HAP-1 (cell line): ENCODE results near the gene FOLR3.
"Not testable (repeated sequence)": the region's sequence is repeated elsewhere in the genome, so short reads cannot be mapped to it uniquely, and the experiment has no call there.

Experiments
- DNase-seq, 2 experiments: peaks; one replicate each; pipeline ENCODE4 v3.0.0-alpha.2; 2016 to 2020; ENCODE audit warnings: low spot score in 2 of 2
- H3K27me3 ChIP-seq: fragments of 250-450 bp; sonication (Bioruptor Pico); 2 replicates; pipeline ENCODE4 v1.5.1; 2020; ENCODE audit warnings: low read depth, mild to moderate bottlenecking, moderate library complexity
- H3K36me3 ChIP-seq: fragments of 250-450 bp; sonication (Bioruptor Pico); replicated peaks from 2 replicates; pipeline ENCODE4 v1.5.1; 2020; ENCODE audit warnings: mild to moderate bottlenecking
- H3K4me1 ChIP-seq: fragments of 250-450 bp; sonication (Bioruptor Pico); 2 replicates; pipeline ENCODE4 v1.5.1; 2020; ENCODE audit warnings: mild to moderate bottlenecking
- H3K4me3 ChIP-seq: fragments of 250-450 bp; sonication (Bioruptor Pico); 2 replicates; pipeline ENCODE4 v1.5.1; 2020; ENCODE audit warnings: mild to moderate bottlenecking, moderate library complexity
- H3K9me3 ChIP-seq: fragments of 250-450 bp; sonication (Bioruptor Pico); 2 replicates; pipeline ENCODE4 v1.5.1; 2020; ENCODE audit warnings: mild to moderate bottlenecking, moderate library complexity
- in situ Hi-C: fragments of 300-500 bp; cut with MboI; formaldehyde crosslinking; loops from 3 replicates; pipeline ENCODE4 v1.14.3; 2020; ENCODE audit warnings: low sequenced_read_pairs, inconsistent platforms, mixed read lengths

FOLR3 gene

DNA sequence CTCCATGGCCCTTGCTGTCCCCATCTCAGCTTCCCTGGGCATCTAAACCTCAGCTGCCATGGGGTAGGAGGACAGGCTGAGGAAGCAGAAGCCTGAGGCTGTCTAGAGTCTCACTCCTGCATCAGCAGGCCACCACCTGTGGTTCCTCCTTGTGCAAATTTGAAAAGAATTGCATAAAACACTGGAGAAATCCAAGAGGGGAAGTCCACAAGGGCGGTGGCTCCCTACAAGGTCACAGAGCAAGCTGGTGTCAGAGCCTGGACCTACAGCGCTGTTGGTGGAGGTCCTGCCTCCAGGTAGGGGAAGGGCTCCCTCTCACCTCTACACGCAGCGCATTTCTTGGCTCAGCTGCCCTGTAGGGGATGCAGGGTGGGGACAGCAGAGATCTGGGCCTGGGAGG is at the start of gene FOLR3:
FOLR3 (plus strand) TSS at position 253 of the 400 bp plus-strand sequence. CDS start 228 bp downstream, outside the sequence.
- H3K27me3 ChIP-seq, H3K36me3 ChIP-seq, H3K4me3 ChIP-seq, H3K4me1 ChIP-seq, in situ Hi-C loops, H3K9me3 ChIP-seq, DNase-seq: not testable (repeated sequence)

GRCh38 chr11:72088076-72088808 is 47.3 kb upstream of the FOLR3 start:
- Histone ChIP-seq H3K27me3 (no peaks in the 10 kb centered on the region), H3K36me3 (peaks cover 21% of the 10 kb centered on the region), H3K4me3 (no peak overlapping the region), H3K9me3 (no peaks in the 10 kb centered on the region), H3K4me1 (no peaks in the 10 kb centered on the region)
- no peak for DNase-seq
- in situ Hi-C loops, result no loop called here

- DNase-seq, result peak; percentile 68 to 84
- Histone ChIP-seq H3K9me3 (no peaks in the 10 kb centered on the region), H3K4me3 (no peak overlapping the region), H3K4me1 (no peaks in the 10 kb centered on the region), H3K27me3 (no peaks in the 10 kb centered on the region), H3K36me3 (peaks cover 35% of the 10 kb centered on the region)
- in situ Hi-C loops, result loop anchor here (5.0 kb wide), 1 partner anchor 64 kb away; no protein-coding TSS in a partner anchor
These were observed 44.2 kb upstream of the FOLR3 start for GRCh38 chr11:72091292-72091691.

DNA sequence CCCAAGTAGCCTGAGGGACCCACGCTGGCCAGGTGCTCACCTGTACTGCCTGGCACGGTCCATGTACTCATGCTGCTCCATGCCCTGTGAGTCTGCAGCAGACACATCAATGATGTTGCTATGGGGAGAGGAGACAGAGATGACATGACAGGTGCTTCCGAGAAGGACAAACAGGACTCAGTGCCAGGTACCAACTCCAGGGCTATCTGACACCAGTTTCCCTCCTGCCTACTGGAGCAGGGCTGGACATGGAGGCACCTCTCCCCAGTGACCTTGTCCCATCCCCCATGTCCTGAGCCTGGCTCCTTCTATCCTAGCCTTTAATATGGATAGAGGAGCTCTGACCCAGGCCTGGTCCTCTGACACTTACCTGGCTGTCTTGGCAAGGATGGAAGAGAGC is 36.8 kb upstream of the FOLR3 start:
- no peaks in the 10 kb centered on the region for H3K9me3 ChIP-seq
- no peak for DNase-seq
- H3K4me3 ChIP-seq, result no peak overlapping the region
- peaks cover 10% of the 10 kb centered on the region for H3K4me1 ChIP-seq
- in situ Hi-C loops, result no loop called here
- H3K36me3 ChIP-seq, result peaks cover 60% of the 10 kb centered on the region
- H3K27me3 ChIP-seq, result no peaks in the 10 kb centered on the region

DNA sequence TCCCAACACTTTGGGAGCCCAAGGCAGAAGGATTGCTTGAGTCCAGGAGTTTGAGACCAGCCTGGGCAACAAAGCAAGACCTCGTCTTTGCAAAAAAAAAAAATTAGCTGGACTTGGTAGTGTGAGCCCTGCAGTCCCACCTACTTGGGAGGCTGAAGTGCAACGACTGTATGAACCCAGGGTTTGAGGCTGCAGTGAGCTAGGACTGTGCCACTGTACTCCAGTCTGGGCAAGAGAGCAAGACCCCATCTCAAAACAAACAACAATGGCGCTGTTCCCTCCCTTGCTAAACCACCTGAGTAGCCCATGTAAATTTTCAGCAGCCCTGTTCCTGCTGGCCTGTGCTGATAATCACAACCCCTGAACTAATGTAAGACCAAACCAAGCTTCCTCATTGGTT is 35.5 kb upstream of the FOLR3 start:
- Histone ChIP-seq H3K4me3 (no peak overlapping the region), H3K9me3 (no peaks in the 10 kb centered on the region), H3K27me3 (no peaks in the 10 kb centered on the region), H3K4me1 (peaks cover 10% of the 10 kb centered on the region), H3K36me3 (peaks cover 53% of the 10 kb centered on the region)
- DNase-seq, result no peak
- in situ Hi-C loops, result no loop called here

DNA sequence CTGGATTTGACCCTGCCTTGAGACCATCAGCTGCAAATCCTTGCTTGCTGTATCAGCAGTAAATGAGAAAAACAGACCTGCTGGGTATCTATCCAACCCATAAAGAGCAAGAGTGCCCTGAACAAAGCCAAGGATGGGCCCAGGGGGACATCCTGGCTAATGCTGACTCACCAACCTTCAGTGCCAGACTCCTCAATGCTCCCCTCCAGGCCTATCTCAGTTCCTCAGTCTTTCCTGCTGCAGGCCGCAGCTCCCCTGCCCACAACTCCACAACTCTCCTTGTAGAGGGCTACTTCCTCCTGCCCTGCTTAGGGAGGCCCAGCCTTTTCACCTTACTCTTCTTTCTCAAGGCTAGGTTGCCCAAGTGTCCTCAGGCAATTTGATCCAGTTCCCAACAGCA is 35.1 kb upstream of the FOLR3 start:
- in situ Hi-C loops, result no loop called here
- Histone ChIP-seq H3K4me3 (no peak overlapping the region), H3K27me3 (no peaks in the 10 kb centered on the region), H3K4me1 (peaks cover 10% of the 10 kb centered on the region), H3K9me3 (no peaks in the 10 kb centered on the region), H3K36me3 (peaks cover 53% of the 10 kb centered on the region)
- no peak for DNase-seq

- Histone ChIP-seq H3K4me1 (peaks cover 10% of the 10 kb centered on the region), H3K9me3 (no peaks in the 10 kb centered on the region), H3K27me3 (no peaks in the 10 kb centered on the region), H3K4me3 (peak overlapping the region; percentile 99), H3K36me3 (peaks cover 38% of the 10 kb centered on the region)
- in situ Hi-C loops, result no loop called here
- DNase-seq, result no peak
These were observed 33.4 kb upstream of the FOLR3 start for GRCh38 chr11:72102162-72102561.

GRCh38 chr11:72102631-72102945 is 32.9 kb upstream of the FOLR3 start:
- peaks cover 33% of the 10 kb centered on the region for H3K36me3 ChIP-seq
- H3K27me3 ChIP-seq, result no peaks in the 10 kb centered on the region
- no peak for DNase-seq
- no peaks in the 10 kb centered on the region for H3K9me3 ChIP-seq
- H3K4me3 ChIP-seq, result peak overlapping the region; percentile 99
- in situ Hi-C loops, result no loop called here
- H3K4me1 ChIP-seq, result peaks cover 10% of the 10 kb centered on the region

- Histone ChIP-seq H3K9me3 (no peaks in the 10 kb centered on the region), H3K4me3 (peak within 1 kb of the TSS; percentile 99), H3K27me3 (no peaks in the 10 kb centered on the region), H3K4me1 (peaks cover 10% of the 10 kb centered on the region), H3K36me3 (peaks cover 28% of the 10 kb centered on the region)
- in situ Hi-C loops, result no loop called here
- DNase-seq, result peak; percentile 97 to 99
These were observed 32.4 kb upstream of the FOLR3 start, which contains the start of gene LAMTOR1 for GRCh38 chr11:72102946-72103753. Gene LAMTOR1, minus strand, starts transcription at chr11:72103297. Its CDS starts 73 bp downstream, at chr11:72103224.

GRCh38 chr11:72103754-72104167 is 31.8 kb upstream of the FOLR3 start:
- H3K4me3 ChIP-seq, result peak overlapping the region; percentile 99
- in situ Hi-C loops, result no loop called here
- H3K36me3 ChIP-seq, result peaks cover 22% of the 10 kb centered on the region
- no peaks in the 10 kb centered on the region for H3K9me3 ChIP-seq
- no peak for DNase-seq
- no peaks in the 10 kb centered on the region for H3K27me3 ChIP-seq
- peaks cover 10% of the 10 kb centered on the region for H3K4me1 ChIP-seq

DNA sequence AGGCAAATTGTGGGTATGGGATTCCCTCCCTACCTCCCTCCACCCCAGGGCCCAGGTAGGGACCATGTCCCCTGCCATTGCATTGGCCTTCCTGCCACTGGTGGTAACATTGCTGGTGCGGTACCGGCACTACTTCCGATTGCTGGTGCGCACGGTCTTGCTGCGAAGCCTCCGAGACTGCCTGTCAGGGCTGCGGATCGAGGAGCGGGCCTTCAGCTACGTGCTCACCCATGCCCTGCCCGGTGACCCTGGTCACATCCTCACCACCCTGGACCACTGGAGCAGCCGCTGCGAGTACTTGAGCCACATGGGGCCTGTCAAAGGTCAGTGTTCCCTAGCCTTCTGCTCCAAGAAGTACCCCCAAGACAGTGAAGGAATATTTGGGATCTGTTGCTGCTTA is 29.6 kb upstream of the FOLR3 start, which contains the start of gene TOMT:
TOMT (plus strand) TSS at position 37 of the 400 bp plus-strand sequence; CDS start at position 65, 28 bp downstream.
- Histone ChIP-seq H3K4me3 (no peak within 1 kb of the TSS), H3K27me3 (no peaks in the 10 kb centered on the region), H3K4me1 (peaks cover 10% of the 10 kb centered on the region), H3K36me3 (peaks cover 17% of the 10 kb centered on the region), H3K9me3 (no peaks in the 10 kb centered on the region)
- in situ Hi-C loops, result no loop called here
- no peak for DNase-seq

DNA sequence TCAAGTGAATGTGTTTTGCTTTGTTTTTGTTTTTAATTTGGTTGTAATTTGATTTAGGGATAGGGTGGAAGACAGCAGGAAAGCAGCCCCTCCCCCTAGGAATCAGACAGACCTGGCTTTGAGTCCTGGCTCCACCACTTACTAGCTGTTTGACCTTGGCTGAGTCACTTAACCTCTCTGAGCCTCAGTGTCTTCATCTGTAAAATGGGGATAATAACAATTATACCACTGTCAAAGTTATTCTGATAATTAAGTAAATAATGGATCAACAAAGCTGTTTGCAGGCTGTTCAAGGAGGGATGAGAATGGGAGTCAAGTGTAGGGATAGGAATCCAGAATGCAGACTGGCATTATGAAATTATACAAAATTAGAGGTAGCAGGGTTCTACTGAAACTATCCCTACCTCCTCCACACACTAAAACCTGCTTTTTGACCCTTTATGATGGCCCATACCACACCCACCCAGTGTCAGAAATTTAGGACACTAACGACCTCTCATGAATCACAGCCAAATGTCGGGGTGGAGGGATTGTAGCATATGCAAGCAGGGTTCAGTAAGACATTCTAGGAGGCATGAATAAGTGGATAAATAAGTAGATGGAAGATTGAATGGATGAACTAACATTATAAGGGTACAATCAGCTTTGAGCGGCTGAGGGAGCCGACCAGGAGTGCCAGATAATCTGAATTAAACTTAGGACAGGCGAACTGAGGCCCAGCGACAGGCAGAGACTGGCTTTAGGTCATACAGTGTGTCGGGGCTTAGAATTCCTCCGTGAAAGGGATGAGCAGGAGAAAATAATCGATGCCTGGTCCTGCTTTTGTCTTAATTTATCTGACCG is 24.0 kb upstream of the FOLR3 start:
- in situ Hi-C loops, result no loop called here
- peaks cover 10% of the 10 kb centered on the region for H3K4me1 ChIP-seq
- peaks cover 10% of the 10 kb centered on the region; the same call in 1 of the 2 replicates for H3K36me3 ChIP-seq
- H3K9me3 ChIP-seq, result no peaks in the 10 kb centered on the region; the same call in 1 of the 2 replicates
- no peaks in the 10 kb centered on the region for H3K27me3 ChIP-seq
- peak overlapping the region; percentile 73 for H3K4me3 ChIP-seq
- no peak for DNase-seq

DNA sequence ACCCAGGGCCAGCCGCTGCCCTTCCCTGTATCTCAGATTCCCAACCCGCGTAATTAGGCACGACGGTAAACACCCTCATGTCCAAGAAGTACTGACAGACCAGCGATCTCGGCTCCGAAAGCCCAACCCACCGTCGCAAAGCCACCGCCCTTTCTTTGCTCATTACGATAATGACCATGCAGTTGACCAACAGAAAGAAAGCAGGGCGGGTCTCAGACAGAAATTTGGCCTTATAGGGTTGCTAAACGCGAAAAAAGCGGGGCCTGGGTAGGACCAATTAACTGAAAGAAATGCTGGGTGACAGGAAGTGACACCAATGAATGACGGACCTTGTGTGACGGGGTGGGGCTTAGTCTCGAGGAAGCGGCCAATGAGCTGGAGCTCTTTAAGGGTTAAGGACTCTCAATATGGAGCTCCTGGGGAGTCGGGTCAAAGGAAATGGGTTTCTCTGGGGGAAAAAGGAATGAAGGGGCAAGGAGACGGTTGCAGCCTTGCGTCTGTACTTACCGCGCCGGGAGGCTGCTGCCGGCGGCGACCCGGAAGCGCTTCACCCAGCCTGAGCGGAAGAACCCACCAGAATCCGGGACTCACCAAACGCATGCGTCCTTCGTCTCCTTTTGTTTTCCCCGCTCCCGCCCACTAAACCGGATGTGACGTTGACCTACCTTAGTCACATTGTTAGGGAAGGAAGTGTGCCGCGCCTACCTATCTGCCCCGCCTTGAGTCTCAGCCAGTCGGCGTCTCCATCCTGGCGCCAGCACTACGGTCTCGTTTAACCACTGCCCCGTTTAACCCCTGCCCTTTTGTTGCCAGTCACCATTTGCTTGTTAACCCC is 23.2 kb upstream of the FOLR3 start, which contains the start of gene ANAPC15:
ANAPC15 (minus strand) TSS at position 553 of the 835 bp plus-strand sequence. CDS start 1,419 bp downstream, outside the sequence.
- in situ Hi-C loops, result no loop called here
- H3K36me3 ChIP-seq, result peaks cover 10% of the 10 kb centered on the region; the same call in 1 of the 2 replicates
- H3K4me1 ChIP-seq, result peaks cover 10% of the 10 kb centered on the region
- H3K9me3 ChIP-seq, result no peaks in the 10 kb centered on the region; the same call in 1 of the 2 replicates
- peak within 1 kb of the TSS; percentile 73 for H3K4me3 ChIP-seq
- no peaks in the 10 kb centered on the region for H3K27me3 ChIP-seq
- peak; percentile 98 to 99 for DNase-seq
